Activated naive CD4-positive, alpha-beta T cell treated with anti-CD3 and anti-CD28 coated beads, Interleukin-2, amount 50 U/mL, for 24 hours (primary cell): ENCODE measurements around the gene FRMD4A.
A peak's percentile ranks its signal among the peaks of the same experiment; 100 is the strongest.

Experiments
- H3K27ac Mint-ChIP-seq: one replicate; pipeline ENCODE4 v1.8.0; 2021; ENCODE audit warnings: mild to moderate bottlenecking, mixed read lengths
- H3K27me3 Mint-ChIP-seq: one replicate; pipeline ENCODE4 v1.8.0; 2021; ENCODE audit warnings: mixed read lengths
- H3K36me3 Mint-ChIP-seq: one replicate; pipeline ENCODE4 v1.8.0; 2021; ENCODE audit warnings: mixed read lengths
- H3K4me1 Mint-ChIP-seq: one replicate; pipeline ENCODE4 v1.8.0; 2021; ENCODE audit warnings: mixed read lengths
- H3K4me3 Mint-ChIP-seq: one replicate; pipeline ENCODE4 v1.8.0; 2021; ENCODE audit warnings: mild to moderate bottlenecking, mixed read lengths
- H3K9me3 Mint-ChIP-seq: one replicate; pipeline ENCODE4 v1.8.0; 2021; ENCODE audit warnings: mixed read lengths

FRMD4A gene

GRCh38 chr10:14282276-14282675 is 48.4 kb downstream of the FRMD4A start:
- Mint-ChIP-seq H3K27ac (no peak overlapping the region), H3K4me3 (no peak overlapping the region), H3K4me1 (no peaks in the 10 kb centered on the region), H3K9me3 (no peaks in the 10 kb centered on the region), H3K36me3 (no peaks in the 10 kb centered on the region), H3K27me3 (peaks cover 5% of the 10 kb centered on the region)

GRCh38 chr10:14278533-14278932 is 52.2 kb downstream of the FRMD4A start:
- Mint-ChIP-seq H3K27ac (no peak overlapping the region), H3K27me3 (no peaks in the 10 kb centered on the region), H3K4me3 (no peak overlapping the region), H3K36me3 (no peaks in the 10 kb centered on the region), H3K4me1 (no peaks in the 10 kb centered on the region), H3K9me3 (no peaks in the 10 kb centered on the region)

- no peaks in the 10 kb centered on the region for H3K9me3 Mint-ChIP-seq
- H3K27ac Mint-ChIP-seq: no peak overlapping the region
- no peaks in the 10 kb centered on the region for H3K4me1 Mint-ChIP-seq
- no peaks in the 10 kb centered on the region for H3K27me3 Mint-ChIP-seq
- no peak overlapping the region for H3K4me3 Mint-ChIP-seq
- no peaks in the 10 kb centered on the region for H3K36me3 Mint-ChIP-seq
Measured at GRCh38 chr10:14276210-14276609, 54.5 kb downstream of the FRMD4A start.

GRCh38 chr10:14271621-14272020 is 59.1 kb downstream of the FRMD4A start:
- H3K27me3 Mint-ChIP-seq: no peaks in the 10 kb centered on the region
- H3K4me3 Mint-ChIP-seq: no peak overlapping the region
- H3K4me1 Mint-ChIP-seq: no peaks in the 10 kb centered on the region
- no peaks in the 10 kb centered on the region for H3K9me3 Mint-ChIP-seq
- H3K27ac Mint-ChIP-seq: no peak overlapping the region
- no peaks in the 10 kb centered on the region for H3K36me3 Mint-ChIP-seq

GRCh38 chr10:14270370-14270769 is 60.4 kb downstream of the FRMD4A start:
- Mint-ChIP-seq H3K4me3 (no peak overlapping the region), H3K9me3 (no peaks in the 10 kb centered on the region), H3K36me3 (no peaks in the 10 kb centered on the region), H3K4me1 (no peaks in the 10 kb centered on the region), H3K27me3 (no peaks in the 10 kb centered on the region), H3K27ac (no peak overlapping the region)

- H3K4me1 Mint-ChIP-seq: no peaks in the 10 kb centered on the region
- H3K36me3 Mint-ChIP-seq: no peaks in the 10 kb centered on the region
- H3K4me3 Mint-ChIP-seq: no peak overlapping the region
- no peak overlapping the region for H3K27ac Mint-ChIP-seq
- peaks cover 12% of the 10 kb centered on the region for H3K27me3 Mint-ChIP-seq
- H3K9me3 Mint-ChIP-seq: no peaks in the 10 kb centered on the region
Measured at GRCh38 chr10:14265709-14266108, 65.0 kb downstream of the FRMD4A start.

GRCh38 chr10:14262836-14263425 is 67.8 kb downstream of the FRMD4A start:
- no peaks in the 10 kb centered on the region for H3K4me1 Mint-ChIP-seq
- H3K9me3 Mint-ChIP-seq: no peaks in the 10 kb centered on the region
- no peaks in the 10 kb centered on the region for H3K36me3 Mint-ChIP-seq
- no peak overlapping the region for H3K27ac Mint-ChIP-seq
- H3K27me3 Mint-ChIP-seq: peaks cover 12% of the 10 kb centered on the region
- no peak overlapping the region for H3K4me3 Mint-ChIP-seq

- no peaks in the 10 kb centered on the region for H3K9me3 Mint-ChIP-seq
- no peak overlapping the region for H3K27ac Mint-ChIP-seq
- no peaks in the 10 kb centered on the region for H3K4me1 Mint-ChIP-seq
- H3K27me3 Mint-ChIP-seq: peaks cover 12% of the 10 kb centered on the region
- H3K36me3 Mint-ChIP-seq: no peaks in the 10 kb centered on the region
- H3K4me3 Mint-ChIP-seq: no peak overlapping the region
Measured at GRCh38 chr10:14261336-14261735, 69.4 kb downstream of the FRMD4A start.

- no peak overlapping the region for H3K27ac Mint-ChIP-seq
- no peaks in the 10 kb centered on the region for H3K9me3 Mint-ChIP-seq
- no peak overlapping the region for H3K4me3 Mint-ChIP-seq
- no peaks in the 10 kb centered on the region for H3K4me1 Mint-ChIP-seq
- H3K27me3 Mint-ChIP-seq: peaks cover 12% of the 10 kb centered on the region
- no peaks in the 10 kb centered on the region for H3K36me3 Mint-ChIP-seq
Measured at GRCh38 chr10:14259696-14260566, 70.8 kb downstream of the FRMD4A start.

- Mint-ChIP-seq H3K4me3 (no peak overlapping the region), H3K9me3 (peaks cover 4% of the 10 kb centered on the region), H3K27me3 (peaks cover 7% of the 10 kb centered on the region), H3K36me3 (peaks cover 2% of the 10 kb centered on the region), H3K4me1 (no peaks in the 10 kb centered on the region), H3K27ac (no peak overlapping the region)
Measured at GRCh38 chr10:14254368-14254767, 76.4 kb downstream of the FRMD4A start.

GRCh38 chr10:14253711-14254110 is 77.0 kb downstream of the FRMD4A start:
- Mint-ChIP-seq H3K27ac (peak overlapping the region; percentile 42), H3K9me3 (peaks cover 4% of the 10 kb centered on the region), H3K4me3 (no peak overlapping the region), H3K4me1 (no peaks in the 10 kb centered on the region), H3K36me3 (peaks cover 2% of the 10 kb centered on the region), H3K27me3 (peaks cover 7% of the 10 kb centered on the region)

GRCh38 chr10:14253079-14253478 is 77.6 kb downstream of the FRMD4A start:
- Mint-ChIP-seq H3K27me3 (peaks cover 7% of the 10 kb centered on the region), H3K9me3 (peaks cover 4% of the 10 kb centered on the region), H3K27ac (no peak overlapping the region), H3K36me3 (peaks cover 2% of the 10 kb centered on the region), H3K4me3 (no peak overlapping the region), H3K4me1 (no peaks in the 10 kb centered on the region)

- Mint-ChIP-seq H3K27ac (no peak overlapping the region), H3K9me3 (peaks cover 4% of the 10 kb centered on the region), H3K4me1 (no peaks in the 10 kb centered on the region), H3K27me3 (peaks cover 7% of the 10 kb centered on the region), H3K36me3 (peaks cover 2% of the 10 kb centered on the region), H3K4me3 (no peak overlapping the region)
Measured at GRCh38 chr10:14250496-14251076, 80.1 kb downstream of the FRMD4A start.

GRCh38 chr10:14247377-14248116 is 83.2 kb downstream of the FRMD4A start:
- H3K4me3 Mint-ChIP-seq: no peak overlapping the region
- H3K4me1 Mint-ChIP-seq: no peaks in the 10 kb centered on the region
- peaks cover 2% of the 10 kb centered on the region for H3K36me3 Mint-ChIP-seq
- H3K9me3 Mint-ChIP-seq: peaks cover 4% of the 10 kb centered on the region
- no peak overlapping the region for H3K27ac Mint-ChIP-seq
- H3K27me3 Mint-ChIP-seq: peaks cover 4% of the 10 kb centered on the region

GRCh38 chr10:14244801-14245211 is 85.9 kb downstream of the FRMD4A start:
- Mint-ChIP-seq H3K36me3 (peaks cover 2% of the 10 kb centered on the region), H3K27me3 (peaks cover 8% of the 10 kb centered on the region), H3K4me3 (no peak overlapping the region), H3K27ac (no peak overlapping the region), H3K4me1 (peaks cover 3% of the 10 kb centered on the region), H3K9me3 (no peaks in the 10 kb centered on the region)
